GM21717 (cell line): ENCODE data around the gene SERPINB4.

ENCODE experiments used
- ATAC-seq: cut with Tn5 transposase; IDR thresholded peaks from one replicate; pipeline ENCODE4 v1.9.1; 2021; ENCODE audit warnings: mild to moderate bottlenecking, moderate library complexity; ENCODE audit not compliant: unreplicated experiment

The SERPINB4 gene

DNA sequence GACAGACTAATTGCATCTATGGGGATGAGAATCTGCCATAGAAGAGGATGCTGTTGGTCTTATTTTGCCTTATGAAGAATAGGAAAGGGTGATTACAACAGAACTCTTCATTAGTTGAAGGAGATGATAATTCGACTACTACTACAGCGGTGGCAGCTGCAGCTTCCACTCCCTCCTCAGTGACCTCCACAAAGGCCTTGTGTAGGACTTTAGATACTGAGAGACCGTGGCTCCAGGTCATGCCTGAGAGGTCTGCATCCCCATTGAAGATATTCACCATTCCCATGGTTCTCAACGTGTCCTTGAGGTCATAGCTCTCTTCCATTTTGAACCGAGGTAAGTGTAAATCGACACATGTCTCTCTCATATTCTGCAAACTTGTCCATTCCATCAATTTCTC lies 6.4 kb downstream of the SERPINB4 start:
- no peak for ATAC-seq

DNA sequence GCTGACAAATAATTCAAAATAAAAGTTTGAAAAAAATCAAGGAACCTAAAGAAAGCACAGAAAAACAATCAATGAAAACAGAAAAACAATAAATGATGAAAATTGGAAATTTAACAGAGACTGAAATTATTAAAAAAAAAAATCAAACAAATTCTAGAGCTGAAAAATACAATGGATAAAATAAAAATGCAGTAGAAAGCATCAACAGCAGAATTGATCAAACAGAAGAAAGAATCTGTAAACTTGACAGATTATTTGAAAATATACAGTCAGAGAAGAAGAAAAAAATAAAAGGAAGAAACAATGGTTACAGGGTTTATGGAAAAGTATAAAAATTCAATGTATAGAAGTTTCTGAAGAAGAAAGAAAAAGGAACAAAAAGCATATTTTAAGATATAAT lies 16.2 kb downstream of the SERPINB4 start:
- no peak for ATAC-seq

DNA sequence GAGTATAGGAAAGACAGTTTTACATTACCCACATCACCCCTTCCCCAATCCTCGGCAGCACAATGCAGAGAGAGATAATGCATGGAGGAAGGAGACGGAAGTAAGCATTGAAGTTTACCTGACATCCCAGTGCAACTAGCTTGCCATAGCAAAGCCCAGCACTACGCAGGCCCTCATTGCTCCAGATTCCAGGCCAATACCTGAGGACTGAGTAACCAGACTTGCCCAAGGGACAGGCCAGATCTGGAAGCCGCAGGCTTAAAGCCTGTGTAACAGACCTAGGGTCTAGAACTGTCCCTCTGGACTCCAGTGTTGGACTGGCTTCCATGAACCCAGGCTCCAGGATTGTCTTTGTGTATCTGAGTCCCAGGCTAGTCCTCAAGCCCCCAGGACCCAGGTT lies 17.6 kb downstream of the SERPINB4 start:
- no peak for ATAC-seq

DNA sequence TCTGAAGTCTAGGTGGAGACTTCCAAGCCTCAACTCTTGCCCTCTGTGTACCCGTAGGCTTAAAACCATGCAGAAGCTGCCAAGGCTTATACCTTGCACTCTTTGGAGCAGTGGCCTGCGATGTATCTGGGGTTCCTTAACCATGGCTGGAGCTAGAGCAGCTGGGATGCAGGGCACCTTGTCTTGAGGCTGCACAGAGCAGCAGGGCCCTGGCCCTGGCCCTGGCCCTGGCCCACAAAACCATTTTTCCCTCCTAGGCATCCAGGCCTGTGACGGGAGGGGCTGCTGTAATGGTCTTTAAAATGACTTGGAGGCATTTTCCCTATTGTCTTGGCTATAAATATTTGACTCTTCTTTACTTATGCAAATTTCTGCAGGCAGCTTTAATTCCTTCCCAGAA lies 19.2 kb downstream of the SERPINB4 start:
- no peak for ATAC-seq

- no peak for ATAC-seq
Observed at GRCh38 chr18:63619661-63620060, 24.4 kb downstream of the SERPINB4 start.

- no peak for ATAC-seq
Observed at GRCh38 chr18:63617915-63618234, 26.2 kb downstream of the SERPINB4 start.

GRCh38 chr18:63617049-63617914 lies 26.8 kb downstream of the SERPINB4 start:
- ATAC-seq = peak; percentile 80

DNA sequence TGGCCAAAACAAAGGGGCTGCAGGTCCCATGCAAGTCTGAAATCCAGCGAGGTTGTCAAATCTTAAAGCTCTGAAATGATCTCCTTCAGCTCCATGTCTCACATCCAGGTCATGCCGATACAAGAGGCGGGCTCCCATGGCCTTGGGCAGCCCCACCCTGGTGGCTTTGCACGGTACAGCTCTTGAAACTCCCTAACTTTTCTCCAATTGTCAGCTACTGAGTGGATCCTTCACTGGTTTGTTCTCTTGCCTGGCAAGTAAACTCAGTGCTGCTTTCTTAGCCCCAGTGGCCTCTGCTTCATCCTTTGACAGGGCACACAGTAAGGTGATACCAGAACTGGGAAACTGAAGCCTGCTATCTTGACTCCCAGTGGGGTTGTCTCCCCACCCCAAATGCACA lies 30.6 kb downstream of the SERPINB4 start:
- no peak for ATAC-seq

- no peak for ATAC-seq
Observed at GRCh38 chr18:63606526-63606925, 37.5 kb downstream of the SERPINB4 start.

GRCh38 chr18:63604791-63605567 lies 39.1 kb downstream of the SERPINB4 start:
- ATAC-seq = no peak

- ATAC-seq = peak; percentile 92
Observed at GRCh38 chr18:63603772-63604171, 40.3 kb downstream of the SERPINB4 start.

GRCh38 chr18:63603355-63603754 lies 40.7 kb downstream of the SERPINB4 start:
- ATAC-seq = no peak

GRCh38 chr18:63596964-63597363 lies 47.1 kb downstream of the SERPINB4 start:
- ATAC-seq = no peak

GRCh38 chr18:63592471-63592870 lies 51.6 kb downstream of the SERPINB4 start:
- no peak for ATAC-seq

DNA sequence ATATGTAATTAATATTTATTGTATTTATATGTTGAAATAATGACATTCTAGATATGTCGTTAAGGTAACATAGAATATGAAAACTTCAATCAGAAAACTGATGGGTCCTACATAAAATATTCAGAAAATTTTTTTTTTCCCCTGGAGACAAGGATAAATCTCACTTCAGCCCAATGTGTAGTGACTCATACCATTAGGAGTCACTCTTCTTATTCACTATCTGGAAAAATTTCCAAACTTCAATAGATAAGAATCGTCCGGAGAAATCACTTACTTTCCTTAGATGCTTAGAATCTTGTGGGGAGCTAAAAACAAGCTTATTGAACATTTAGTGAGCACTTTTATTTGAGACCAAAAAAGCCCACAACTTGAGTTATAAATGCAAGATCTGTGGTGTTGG lies 52.3 kb downstream of the SERPINB4 start:
- no peak for ATAC-seq

DNA sequence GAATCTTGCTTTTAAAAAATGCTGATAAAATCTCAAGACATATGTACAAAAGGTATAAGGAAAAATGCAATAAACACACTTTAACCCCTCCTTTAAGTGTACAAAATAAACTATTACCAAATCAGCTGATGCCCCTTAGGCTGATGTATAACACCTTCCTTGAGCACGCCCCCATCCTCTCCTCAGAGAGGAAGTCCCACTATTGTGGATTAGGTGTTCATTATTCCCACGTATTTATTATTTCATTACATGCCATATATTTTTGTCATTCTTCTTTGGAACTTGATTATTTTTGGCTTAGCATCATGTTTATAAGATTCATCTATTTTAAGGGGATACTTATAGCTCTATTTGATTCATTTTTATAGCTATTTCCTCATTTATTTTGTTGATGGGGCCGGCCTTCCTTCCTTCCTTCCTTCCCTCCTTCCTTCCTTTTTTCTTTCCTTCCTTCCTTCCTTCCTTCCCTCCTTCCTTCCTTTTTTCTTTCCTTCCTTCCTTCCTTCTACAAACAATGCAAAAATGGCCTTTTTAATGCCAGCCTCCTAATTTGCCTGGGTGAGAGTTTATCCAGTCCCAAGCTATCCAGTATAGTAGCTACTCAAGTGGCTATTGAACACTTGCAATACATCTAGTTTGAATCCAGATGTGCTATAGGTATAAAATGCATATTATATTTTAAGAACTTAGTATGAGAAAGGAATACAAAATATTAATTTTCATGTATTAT lies 52.9 kb downstream of the SERPINB4 start:
- ATAC-seq = no peak

DNA sequence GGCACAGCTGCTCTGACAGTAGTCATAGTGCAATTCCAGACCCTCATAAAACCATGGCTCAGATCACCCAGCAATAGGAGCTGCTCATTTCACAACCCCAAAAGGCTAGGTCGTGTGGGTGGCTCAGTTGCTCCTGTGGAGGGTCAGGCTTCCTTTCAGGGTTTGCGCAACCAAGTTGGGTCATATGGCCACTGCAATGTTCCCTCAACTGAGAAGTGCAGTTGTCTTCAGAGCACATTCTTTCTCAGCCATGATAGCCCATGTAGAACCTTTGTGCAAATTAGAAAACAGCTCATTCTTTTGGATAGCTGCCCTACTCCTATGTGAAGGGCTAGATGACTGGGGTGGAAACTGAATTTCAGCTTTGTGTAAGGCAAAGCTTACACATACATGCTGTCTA lies 53.7 kb downstream of the SERPINB4 start:
- no peak for ATAC-seq

GRCh38 chr18:63588909-63589308 lies 55.1 kb downstream of the SERPINB4 start:
- no peak for ATAC-seq
